Hypothalamus (tissue), 51 donors: Measurements from ENCODE around the gene ERVH48-1.
"Not testable (repeated sequence)": the region's sequence is repeated elsewhere in the genome, so short reads cannot be mapped to it uniquely, and the experiment has no call there.

ENCODE experiments used
- DNase-seq, 51 donors: peaks; one replicate each; lab custom pipeline; 2025; lab: John Stamatoyannopoulos, UW

Gene ERVH48-1

GRCh38 chr21:42925114-42925926 lies at the start of gene ERVH48-1:
TSS of gene ERVH48-1 (minus strand) at chr21:42925630. CDS start at chr21:42919006, 6,624 bp downstream.
- no peak for DNase-seq

- DNase-seq = peak; percentile 90 to 100 (median 99)
These were observed 48.8 kb upstream of the ERVH48-1 start, which contains the start of gene PKNOX1 for GRCh38 chr21:42973991-42974831. TSS of gene PKNOX1 (plus strand) at chr21:42974562. CDS start at chr21:43004382, 29,820 bp downstream.

GRCh38 chr21:42973309-42973990 lies 48.0 kb upstream of the ERVH48-1 start:
- peak in 1 of 51 donors; percentile 34 for DNase-seq

- DNase-seq = no peak
These were observed 46.5 kb upstream of the ERVH48-1 start for GRCh38 chr21:42971897-42972275.

DNA sequence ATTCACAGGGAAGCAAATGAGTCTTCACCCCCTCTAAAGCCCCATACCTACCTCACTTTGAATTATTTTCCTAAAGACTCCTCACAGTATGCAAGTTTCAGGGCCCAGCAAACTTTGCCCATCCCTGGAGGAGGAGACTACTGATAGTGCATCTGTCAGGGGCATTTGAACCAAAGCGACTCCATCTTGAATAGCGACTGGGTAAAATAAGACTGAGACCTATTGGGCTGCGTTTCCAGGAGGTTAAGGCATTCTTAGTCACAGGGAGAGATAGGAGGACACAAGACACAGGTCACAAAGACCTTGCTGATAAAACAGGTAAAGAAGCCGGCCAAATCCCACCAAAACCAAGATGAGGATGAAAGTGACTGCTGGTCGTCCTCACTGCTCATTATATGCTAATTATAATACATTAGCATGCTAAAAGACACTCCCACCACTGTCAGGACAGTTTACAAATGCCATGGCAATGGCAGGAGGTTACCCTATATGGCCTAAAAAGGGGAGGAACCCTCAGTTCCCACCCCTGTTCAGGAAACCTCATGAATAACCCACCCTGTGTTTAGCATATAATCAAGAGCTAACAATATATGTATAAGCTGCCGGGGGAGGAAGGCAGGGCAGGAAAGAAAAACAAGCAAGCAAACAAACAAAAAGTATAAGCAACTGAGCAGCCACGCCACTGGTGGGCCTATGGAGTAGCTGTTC lies 45.7 kb upstream of the ERVH48-1 start:
- DNase-seq = no peak

GRCh38 chr21:42969193-42969600 lies 43.8 kb upstream of the ERVH48-1 start:
- DNase-seq = no peak

DNA sequence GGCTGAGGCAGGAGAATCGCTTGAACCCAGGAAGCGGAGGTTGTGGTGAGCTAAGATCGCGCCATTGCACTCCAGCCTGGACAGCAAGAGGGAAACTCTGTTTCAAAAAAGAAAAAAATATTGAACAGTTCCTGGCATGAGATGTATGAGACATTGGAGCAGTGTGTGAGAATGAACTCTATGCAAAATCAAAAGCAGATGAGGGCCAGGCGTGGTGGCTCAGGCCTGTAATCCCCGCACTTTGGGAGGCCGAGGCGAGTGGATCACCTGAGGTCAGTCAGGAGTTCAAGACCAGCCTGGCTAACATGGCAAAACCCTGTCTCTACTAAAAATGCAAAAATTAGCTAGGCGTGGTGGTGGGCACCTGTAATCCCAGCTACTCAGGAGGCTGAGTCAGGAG lies 42.2 kb upstream of the ERVH48-1 start:
- not testable (repeated sequence) for DNase-seq

GRCh38 chr21:42965211-42965560 lies 39.8 kb upstream of the ERVH48-1 start:
- DNase-seq = no peak

- DNase-seq = peak in 1 of 51 donors; percentile 15
These were observed 39.2 kb upstream of the ERVH48-1 start for GRCh38 chr21:42964546-42965210.

- DNase-seq = no peak
These were observed 38.7 kb upstream of the ERVH48-1 start for GRCh38 chr21:42964086-42964485.

DNA sequence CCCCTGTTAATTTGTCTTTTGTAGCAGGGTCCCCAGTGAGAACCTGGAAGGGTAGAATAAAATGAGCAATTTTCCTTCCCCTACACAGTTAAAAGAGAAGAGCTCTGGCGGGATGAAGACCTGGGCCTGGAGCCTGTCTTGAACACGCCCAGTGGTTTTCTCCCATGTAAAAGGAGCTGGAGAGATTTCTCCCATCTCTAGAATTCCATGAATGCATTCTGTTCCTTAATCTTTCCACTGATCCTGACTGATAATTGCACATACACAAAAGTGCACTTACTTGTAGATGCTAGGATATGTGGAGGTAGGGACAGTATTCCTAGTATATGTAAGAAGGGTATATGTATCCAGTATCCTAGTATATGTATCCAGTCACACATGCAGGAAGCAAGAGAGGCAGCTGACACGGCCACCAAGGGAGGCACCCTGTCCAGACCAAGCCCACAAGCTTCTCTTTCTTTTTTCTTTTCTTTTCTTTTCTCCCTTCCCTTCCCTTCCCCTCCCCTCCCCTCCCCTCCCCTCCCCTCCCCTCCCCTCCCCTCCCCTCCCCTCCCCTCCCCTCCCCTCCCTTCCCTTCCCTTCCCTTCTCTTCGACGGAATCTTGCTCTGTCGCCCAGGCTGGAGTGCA lies 37.1 kb upstream of the ERVH48-1 start:
- DNase-seq = no peak

- DNase-seq = no peak
These were observed 34.3 kb upstream of the ERVH48-1 start for GRCh38 chr21:42959728-42960127.

GRCh38 chr21:42958122-42958521 lies 32.7 kb upstream of the ERVH48-1 start:
- not testable (repeated sequence) for DNase-seq

DNA sequence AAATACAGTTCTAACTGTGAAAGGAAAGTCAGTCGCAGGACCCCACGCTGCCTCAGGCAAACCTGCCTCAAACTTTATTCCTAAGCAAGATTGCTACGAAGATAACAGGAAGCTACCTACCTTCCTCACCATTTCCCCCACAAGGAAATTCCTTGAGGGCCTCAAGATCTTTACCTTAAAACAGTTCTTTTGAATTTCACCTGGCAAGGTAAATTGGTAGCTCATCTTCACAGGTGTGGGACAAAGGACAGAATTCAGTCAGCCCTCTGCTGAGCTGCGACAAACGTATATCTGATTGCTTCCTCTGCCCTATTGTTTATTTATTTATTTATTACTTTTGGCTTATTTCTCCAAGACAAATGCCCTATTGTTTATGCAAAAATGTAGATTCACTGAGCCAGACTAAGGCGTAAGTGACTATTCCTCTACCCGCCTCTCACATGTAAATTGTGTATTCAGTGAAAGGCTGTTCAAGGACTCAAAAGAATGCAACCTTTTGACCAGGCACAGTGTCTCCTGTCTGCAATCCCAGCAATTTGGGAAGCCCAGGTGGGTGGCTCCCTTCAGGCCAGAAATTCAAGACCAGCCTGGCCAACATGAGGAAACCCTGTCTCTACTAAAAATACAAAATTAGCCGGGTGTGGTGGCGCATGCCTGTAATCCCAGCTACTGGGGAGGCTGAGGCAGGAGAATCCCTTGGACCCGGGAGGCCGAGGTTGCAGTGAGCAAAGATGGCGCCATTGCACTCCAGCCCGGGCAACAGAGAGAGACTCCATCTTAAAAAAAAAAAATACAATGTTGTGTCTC lies 31.6 kb upstream of the ERVH48-1 start:
- peak in 18 of 51 donors; percentile 62 to 100 (median 86) for DNase-seq

DNA sequence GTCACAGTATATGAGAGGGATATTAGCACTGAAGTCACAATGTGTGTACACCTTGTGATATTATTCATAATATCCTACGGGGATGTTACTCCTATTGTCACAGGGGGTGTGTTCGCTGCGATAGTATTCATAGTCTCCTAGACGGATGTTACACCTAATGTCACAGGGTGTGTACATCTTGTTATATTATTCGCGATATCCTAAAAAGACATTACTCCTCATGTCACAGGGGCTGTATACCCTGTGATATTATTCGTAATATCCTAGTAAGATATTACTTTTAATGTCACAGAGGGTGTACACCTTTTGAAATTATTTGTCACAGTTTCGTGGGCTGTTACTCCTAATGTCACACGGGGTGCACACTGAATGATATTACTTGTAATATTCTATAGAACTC lies 25.8 kb upstream of the ERVH48-1 start:
- DNase-seq = not testable (repeated sequence)

DNA sequence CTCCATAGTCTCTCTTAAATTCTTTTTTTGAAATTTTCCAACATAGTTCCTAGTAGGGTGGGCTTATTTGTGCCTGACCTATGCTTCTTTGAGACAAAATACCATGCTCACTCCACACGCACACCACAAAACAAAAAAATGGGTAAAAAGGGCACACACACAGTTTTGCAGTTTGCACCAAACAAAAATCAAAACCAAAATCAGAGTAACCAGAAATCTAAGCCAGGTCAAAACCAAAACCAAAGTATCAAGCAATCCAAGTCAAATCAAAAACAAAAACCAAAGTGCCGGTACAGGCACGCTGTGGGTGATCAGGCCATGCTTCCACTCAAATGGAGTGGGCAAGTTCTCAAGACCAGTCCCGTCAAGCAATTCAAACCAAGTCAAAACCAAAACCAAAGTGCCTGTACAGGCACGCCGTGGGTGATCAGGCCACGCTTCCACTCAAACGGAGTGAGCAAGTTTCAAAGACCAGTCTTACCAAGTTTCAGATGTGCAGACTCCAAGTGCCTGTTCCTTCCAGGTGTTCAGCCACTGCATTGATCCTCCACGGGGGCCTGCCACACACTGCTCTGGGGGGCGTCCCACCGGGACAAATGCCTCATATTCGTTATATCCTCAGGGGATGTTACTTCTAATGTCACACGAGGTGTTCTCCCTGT lies 23.8 kb upstream of the ERVH48-1 start:
- DNase-seq = not testable (repeated sequence)

GRCh38 chr21:42942244-42942643 lies 16.8 kb upstream of the ERVH48-1 start:
- no peak for DNase-seq

DNA sequence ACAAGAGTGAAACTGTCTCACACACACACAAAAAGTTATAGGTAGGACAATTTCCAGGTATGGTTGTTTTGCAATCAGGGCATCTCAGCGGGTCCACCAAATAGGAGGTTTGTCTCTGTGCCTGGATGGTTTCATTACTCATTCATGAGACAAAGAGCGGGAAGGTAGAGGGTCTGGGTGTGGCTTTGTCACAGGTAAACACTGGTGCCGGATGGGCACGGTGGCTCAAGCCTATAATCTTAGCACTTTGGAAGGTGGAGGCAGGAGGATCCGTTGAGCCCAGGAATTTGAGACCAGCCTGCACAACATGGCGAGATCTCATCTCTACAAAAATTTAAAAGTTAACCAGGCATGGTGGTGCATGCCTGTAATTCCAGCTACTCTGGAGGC lies 16.3 kb upstream of the ERVH48-1 start:
- DNase-seq = no peak
